GM18517 (cell line): ENCODE results near the gene CIP2A.
"Not testable (repeated sequence)": the region's sequence is repeated elsewhere in the genome, so short reads cannot be mapped to it uniquely, and the experiment has no call there.

Experiments used
- ATAC-seq: cut with Tn5 transposase; IDR thresholded peaks from one replicate; pipeline ENCODE4 v1.9.1; 2021; ENCODE audit warnings: mild to moderate bottlenecking, moderate library complexity; ENCODE audit not compliant: unreplicated experiment

CIP2A gene

GRCh38 chr3:108589081-108589997 lies at the start of gene CIP2A, which contains the start of gene DZIP3:
Gene CIP2A, minus strand, starts transcription at chr3:108589438. Its CDS starts 63 bp downstream, at chr3:108589375.
Gene DZIP3, plus strand, starts transcription at chr3:108589722. Its CDS starts 15,685 bp downstream, at chr3:108605407.
- ATAC-seq = peak; percentile 85

- no peak for ATAC-seq
Observed at GRCh38 chr3:108629974-108630373, 40.7 kb upstream of the CIP2A start.

GRCh38 chr3:108623504-108623903 lies 34.3 kb upstream of the CIP2A start:
- no peak for ATAC-seq

- no peak for ATAC-seq
Observed at GRCh38 chr3:108620250-108620649, 31.0 kb upstream of the CIP2A start.

- not testable (repeated sequence) for ATAC-seq
Observed at GRCh38 chr3:108616090-108616489, 26.9 kb upstream of the CIP2A start.

GRCh38 chr3:108610651-108611050 lies 21.4 kb upstream of the CIP2A start:
- ATAC-seq = no peak

- no peak for ATAC-seq
Observed at GRCh38 chr3:108608750-108609149, 19.5 kb upstream of the CIP2A start.

- ATAC-seq = no peak
Observed at GRCh38 chr3:108605491-108605890, 16.3 kb upstream of the CIP2A start.

- no peak for ATAC-seq
Observed at GRCh38 chr3:108605028-108605427, 15.8 kb upstream of the CIP2A start.

GRCh38 chr3:108603691-108604090 lies 14.5 kb upstream of the CIP2A start:
- no peak for ATAC-seq

GRCh38 chr3:108602935-108603294 lies 13.7 kb upstream of the CIP2A start:
- no peak for ATAC-seq

- ATAC-seq = peak; percentile 62
Observed at GRCh38 chr3:108602249-108602934, 13.2 kb upstream of the CIP2A start.

- ATAC-seq = no peak
Observed at GRCh38 chr3:108599677-108600409, 10.6 kb upstream of the CIP2A start.

- ATAC-seq = no peak
Observed at GRCh38 chr3:108598375-108598774, 9.1 kb upstream of the CIP2A start.

- ATAC-seq = no peak
Observed at GRCh38 chr3:108595321-108595720, 6.1 kb upstream of the CIP2A start.

GRCh38 chr3:108590460-108590859 lies 1.2 kb upstream of the CIP2A start:
- ATAC-seq = no peak

- ATAC-seq = no peak
Observed at GRCh38 chr3:108589998-108590323, 723 bp upstream of the CIP2A start.

- no peak for ATAC-seq
Observed at GRCh38 chr3:108588601-108589000, 637 bp downstream of the CIP2A start.

GRCh38 chr3:108578064-108578463 lies 11.2 kb downstream of the CIP2A start:
- ATAC-seq = no peak

GRCh38 chr3:108569336-108569735 lies 19.9 kb downstream of the CIP2A start:
- ATAC-seq = no peak

GRCh38 chr3:108566599-108566998 lies 22.6 kb downstream of the CIP2A start:
- ATAC-seq = no peak
